ENCODE results near the gene DLG5. TPM values are rescaled to one million over a fixed set of nuclear protein-coding genes. Genes with fewer than 3 reads are reported as not detected.

DLG5 gene
- total and polyA plus RNA-seq, 2 experiments from 2014 or later, result 15.5 to 29.3 TPM

DNA sequence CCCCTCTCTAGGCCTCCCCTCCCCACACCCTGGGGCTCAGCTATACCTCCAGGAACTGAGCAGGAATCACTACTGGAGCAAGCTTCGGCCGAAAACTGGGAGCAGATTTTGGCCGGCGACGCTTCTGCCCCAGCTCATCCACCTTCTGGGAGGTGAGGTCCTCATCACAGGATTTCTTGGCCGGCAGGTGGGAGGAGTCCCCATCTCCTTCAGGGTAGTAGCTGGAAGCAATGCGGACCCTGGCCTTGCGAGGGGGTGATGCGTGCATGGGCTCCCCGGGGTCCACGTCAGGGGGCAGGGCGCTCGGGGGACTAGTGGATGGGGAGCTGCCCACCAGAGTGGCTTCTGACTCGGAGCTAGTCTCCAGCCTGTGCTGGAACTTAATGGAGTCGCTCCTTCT, 105.5 kb downstream of the DLG5 start:
- TF ChIP-seq EZH2 (IDR thresholded peaks at IDR 0.05; ENCODE audit: borderline replicate concordance), result no peak
- TF ChIP-seq, protein P1, sequence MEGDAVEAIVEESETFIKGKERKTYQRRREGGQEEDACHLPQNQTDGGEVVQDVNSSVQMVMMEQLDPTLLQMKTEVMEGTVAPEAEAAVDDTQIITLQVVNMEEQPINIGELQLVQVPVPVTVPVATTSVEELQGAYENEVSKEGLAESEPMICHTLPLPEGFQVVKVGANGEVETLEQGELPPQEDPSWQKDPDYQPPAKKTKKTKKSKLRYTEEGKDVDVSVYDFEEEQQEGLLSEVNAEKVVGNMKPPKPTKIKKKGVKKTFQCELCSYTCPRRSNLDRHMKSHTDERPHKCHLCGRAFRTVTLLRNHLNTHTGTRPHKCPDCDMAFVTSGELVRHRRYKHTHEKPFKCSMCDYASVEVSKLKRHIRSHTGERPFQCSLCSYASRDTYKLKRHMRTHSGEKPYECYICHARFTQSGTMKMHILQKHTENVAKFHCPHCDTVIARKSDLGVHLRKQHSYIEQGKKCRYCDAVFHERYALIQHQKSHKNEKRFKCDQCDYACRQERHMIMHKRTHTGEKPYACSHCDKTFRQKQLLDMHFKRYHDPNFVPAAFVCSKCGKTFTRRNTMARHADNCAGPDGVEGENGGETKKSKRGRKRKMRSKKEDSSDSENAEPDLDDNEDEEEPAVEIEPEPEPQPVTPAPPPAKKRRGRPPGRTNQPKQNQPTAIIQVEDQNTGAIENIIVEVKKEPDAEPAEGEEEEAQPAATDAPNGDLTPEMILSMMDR (IDR thresholded peaks at IDR 0.05; ENCODE audit: poor library complexity), result no peak
- TF ChIP-seq EZH2phosphoT487 (IDR thresholded peaks at IDR 0.05; ENCODE audit: low read depth, severe bottlenecking, unreplicated experiment), result no peak
- Histone ChIP-seq H3K9me3 (ENCODE audit: low read depth) (no peaks in the 10 kb centered on the region), H4K20me1 (ENCODE audit: insufficient read depth, poor library complexity, severe bottlenecking) (no peaks in the 10 kb centered on the region), H3K4me1 (ENCODE audit: insufficient read depth) (no peaks in the 10 kb centered on the region), H2AFZ (no peak overlapping the region), H3K79me2 (no peaks in the 10 kb centered on the region), H3K27ac (no peak overlapping the region), H3K9me2 (replicated peaks; ENCODE audit: insufficient read depth) (no peaks in the 10 kb centered on the region), H3K36me3 (replicated peaks; ENCODE audit: insufficient read depth, low read depth) (no peaks in the 10 kb centered on the region), H3K27me3 (no peaks in the 10 kb centered on the region), H3K4me3 (no peak overlapping the region), H3K4me2 (no peak overlapping the region)
- DNase-seq (ENCODE audit: low spot score), result no peak
- WGBS (ENCODE audit: low lambda C conversion rate, missing lambda C conversion rate), result 98% methylated on average over 14 of the region's 15 CpGs

DNA sequence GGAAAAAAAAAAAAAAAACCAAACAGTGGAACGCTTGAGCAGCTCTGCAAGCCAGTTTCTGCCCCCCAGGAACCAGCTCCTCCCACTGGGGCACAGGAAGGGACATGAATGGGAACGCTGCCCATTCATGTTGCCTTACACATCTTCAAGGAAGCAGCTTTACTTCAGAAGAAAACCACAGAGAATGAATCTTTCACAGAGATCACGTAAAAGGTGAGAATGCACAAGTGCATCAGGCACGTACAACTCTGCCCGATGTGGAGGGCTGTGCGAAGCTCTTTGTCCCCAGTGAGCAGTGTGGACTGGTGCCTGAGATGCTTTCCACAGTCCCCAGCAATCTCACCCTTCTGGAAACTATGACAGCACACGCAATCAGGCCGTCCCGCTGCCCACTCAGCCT, 106.2 kb downstream of the DLG5 start:
- Histone ChIP-seq H2AFZ (no peak overlapping the region), H3K9me2 (replicated peaks; ENCODE audit: insufficient read depth) (no peaks in the 10 kb centered on the region), H3K27ac (no peak overlapping the region), H3K9me3 (ENCODE audit: low read depth) (no peaks in the 10 kb centered on the region), H3K27me3 (no peaks in the 10 kb centered on the region), H3K4me3 (no peak overlapping the region), H4K20me1 (ENCODE audit: insufficient read depth, poor library complexity, severe bottlenecking) (no peaks in the 10 kb centered on the region), H3K36me3 (replicated peaks; ENCODE audit: insufficient read depth, low read depth) (no peaks in the 10 kb centered on the region), H3K4me2 (no peak overlapping the region), H3K79me2 (no peaks in the 10 kb centered on the region), H3K4me1 (ENCODE audit: insufficient read depth) (no peaks in the 10 kb centered on the region)
- TF ChIP-seq EZH2phosphoT487 (IDR thresholded peaks at IDR 0.05; ENCODE audit: low read depth, severe bottlenecking, unreplicated experiment), result no peak
- TF ChIP-seq, protein P1 (IDR thresholded peaks at IDR 0.05; ENCODE audit: poor library complexity), result no peak
- no peak for TF ChIP-seq EZH2 (IDR thresholded peaks at IDR 0.05; ENCODE audit: borderline replicate concordance)
- 95% methylated on average over 9 of the region's 9 CpGs for WGBS (ENCODE audit: low lambda C conversion rate, missing lambda C conversion rate)
- no peak for DNase-seq (ENCODE audit: low spot score)

DNA sequence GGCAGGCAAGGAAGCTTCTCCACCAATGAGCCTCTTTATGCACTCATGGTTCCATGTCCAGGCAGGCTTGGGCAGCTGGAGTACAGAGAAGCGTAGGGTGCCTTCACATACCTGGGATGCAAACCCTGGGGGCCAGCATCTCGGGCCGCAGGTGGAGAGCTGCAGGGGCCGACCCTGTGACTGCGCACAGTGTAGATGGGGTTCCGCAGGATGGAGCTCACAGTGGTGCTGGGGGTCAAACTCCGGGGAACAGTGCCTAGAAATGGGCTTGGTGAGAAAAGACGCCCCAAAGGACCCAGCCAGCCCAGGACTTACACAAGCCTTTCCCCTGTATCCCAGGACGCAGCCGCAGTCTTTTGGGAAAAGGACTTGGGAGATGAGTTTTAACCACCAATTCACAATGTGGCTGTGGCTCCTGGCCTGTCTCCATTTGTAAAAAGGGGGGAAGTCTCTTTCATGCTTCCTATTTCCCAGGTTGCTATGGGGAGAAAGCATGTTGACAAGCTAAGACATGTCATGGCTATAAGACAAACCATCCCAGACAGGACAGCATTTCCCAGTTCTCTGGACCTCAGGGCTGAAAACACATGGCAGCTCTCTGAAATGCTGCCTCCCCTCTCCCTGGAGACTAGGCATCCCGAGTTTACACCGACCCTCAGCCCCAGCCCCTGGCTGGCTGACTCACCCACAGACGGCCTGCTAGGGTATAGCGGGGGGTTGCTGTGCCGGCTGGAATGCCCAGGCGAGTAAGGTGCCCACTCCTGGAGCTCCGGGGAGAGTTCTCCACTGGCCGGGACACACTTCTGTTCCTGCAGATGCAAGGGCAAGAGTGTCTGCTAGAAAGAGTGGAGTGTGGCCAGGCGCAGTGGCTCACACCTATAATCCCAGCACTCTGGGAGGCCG, 107.1 kb downstream of the DLG5 start:
- Histone ChIP-seq H3K27me3 (no peaks in the 10 kb centered on the region), H3K9me2 (replicated peaks; ENCODE audit: insufficient read depth) (no peaks in the 10 kb centered on the region), H3K4me2 (no peak overlapping the region), H3K4me1 (ENCODE audit: insufficient read depth) (no peaks in the 10 kb centered on the region), H3K36me3 (replicated peaks; ENCODE audit: insufficient read depth, low read depth) (no peaks in the 10 kb centered on the region), H4K20me1 (ENCODE audit: insufficient read depth, poor library complexity, severe bottlenecking) (no peaks in the 10 kb centered on the region), H3K9me3 (ENCODE audit: low read depth) (no peaks in the 10 kb centered on the region), H3K4me3 (no peak overlapping the region), H3K79me2 (no peaks in the 10 kb centered on the region), H2AFZ (no peak overlapping the region), H3K27ac (no peak overlapping the region)
- no peak for DNase-seq (ENCODE audit: low spot score)
- 95% methylated on average over 20 of the region's 20 CpGs for WGBS (ENCODE audit: low lambda C conversion rate, missing lambda C conversion rate)
- TF ChIP-seq EZH2 (IDR thresholded peaks at IDR 0.05; ENCODE audit: borderline replicate concordance), result no peak
- TF ChIP-seq, protein P1 (IDR thresholded peaks at IDR 0.05; ENCODE audit: poor library complexity), result no peak
- no peak for TF ChIP-seq EZH2phosphoT487 (IDR thresholded peaks at IDR 0.05; ENCODE audit: low read depth, severe bottlenecking, unreplicated experiment)
